GM23248 (cell line): ENCODE measurements around the gene CDK15.

ENCODE experiments used
- EZH2 ChIP-seq: fragments of 200-600 bp; sonication (generic); IDR thresholded peaks from 2 replicates; pipeline ENCODE4 v1.6.1; 2018; ENCODE audit warnings: antibody characterized with exemption, mild to moderate bottlenecking; ENCODE audit not compliant: insufficient read depth, poor library complexity, severe bottlenecking
- EZH2phosphoT487 ChIP-seq: fragments of 200-600 bp; sonication (generic); IDR thresholded peaks from 2 replicates; pipeline ENCODE4 v1.6.1; 2018; ENCODE audit warnings: antibody characterized with exemption, moderate library complexity, mild to moderate bottlenecking, low read depth; ENCODE audit not compliant: insufficient read depth

- no peak for TF ChIP-seq EZH2
- TF ChIP-seq EZH2phosphoT487 = no peak
Measured at GRCh38 chr2:201796478-201796865, 9.9 kb upstream of the CDK15 start.
